Measurements from ENCODE around the gene CUEDC1. TPM values are rescaled to one million over a fixed set of nuclear protein-coding genes. Genes with fewer than 3 reads are reported as not detected.

CUEDC1 gene
- total RNA-seq, 1 donor from 2014 or later = 14.5 TPM

GRCh38 chr17:57886020-57886419 is 69.2 kb downstream of the CUEDC1 start:
- TF ChIP-seq CTCF (conservative IDR thresholded peaks at IDR 0.05; ENCODE audit: low read depth, low read length) = no peak
- no peak for DNase-seq (ENCODE audit: low read depth)

GRCh38 chr17:57885148-57885915 is 69.9 kb downstream of the CUEDC1 start:
- TF ChIP-seq CTCF (conservative IDR thresholded peaks at IDR 0.05; ENCODE audit: low read depth, low read length) = no peak
- no peak for DNase-seq (ENCODE audit: low read depth)
- no peak overlapping the region for H3K4me3 ChIP-seq (ENCODE audit: low read depth, low read length)

More at GRCh38 chr17:57886020-57886419, 69.2 kb downstream of the CUEDC1 start:
- H3K4me3 ChIP-seq (ENCODE audit: low read depth, low read length) = no peak overlapping the region

DNA sequence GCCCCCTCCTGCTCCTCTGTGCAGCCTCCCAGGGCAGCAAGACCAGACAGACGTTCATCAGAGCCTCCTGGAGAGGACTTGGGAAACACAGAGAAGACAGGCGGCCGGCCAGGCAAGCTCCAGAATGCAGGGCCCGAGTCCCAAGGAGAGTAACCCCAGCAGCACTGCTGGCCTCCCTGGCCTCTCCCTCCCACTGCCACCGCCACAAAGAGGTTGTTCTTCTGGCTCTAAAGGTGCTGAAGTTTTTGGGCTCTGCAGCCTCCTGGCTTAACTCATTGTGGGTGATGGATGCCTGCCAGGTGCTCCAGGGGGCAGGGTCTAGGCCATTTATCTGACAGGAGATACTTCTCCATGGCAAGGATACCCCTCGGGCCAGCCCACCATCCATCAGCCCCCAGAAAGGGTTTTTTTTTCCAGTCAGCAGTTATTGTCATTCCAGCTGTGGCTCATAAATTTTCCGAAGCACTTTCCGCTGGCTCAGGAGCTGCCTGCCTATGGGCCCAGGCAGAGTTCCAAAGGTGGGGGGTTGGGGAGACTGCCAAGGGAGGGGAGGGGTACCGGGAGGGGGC is 73.3 kb downstream of the CUEDC1 start:
- no peak for TF ChIP-seq CTCF (conservative IDR thresholded peaks at IDR 0.05; ENCODE audit: low read depth, low read length)
- DNase-seq (ENCODE audit: low read depth) = no peak
- no peak overlapping the region for H3K4me3 ChIP-seq (ENCODE audit: low read depth, low read length)

DNA sequence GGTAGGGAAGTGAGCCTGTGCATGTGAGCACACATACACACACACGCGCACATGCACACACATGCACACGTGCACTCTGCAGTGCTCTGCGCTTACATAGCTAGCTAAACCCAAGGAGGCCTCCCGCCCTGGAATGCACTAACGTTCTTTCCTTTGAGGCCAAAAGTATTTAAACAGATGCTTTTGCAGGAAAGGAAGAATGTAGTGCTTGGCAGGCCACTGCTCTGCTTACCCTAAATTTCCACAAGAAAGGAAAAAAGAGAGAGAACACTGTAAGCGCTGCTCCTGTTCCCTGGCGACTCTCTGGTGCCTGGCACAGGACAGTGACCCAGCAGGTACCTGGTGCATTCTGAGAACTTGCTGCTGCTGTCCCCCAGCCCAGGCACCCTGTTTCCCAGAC is 74.1 kb downstream of the CUEDC1 start:
- no peak for DNase-seq (ENCODE audit: low read depth)
- H3K4me3 ChIP-seq (ENCODE audit: low read depth, low read length) = no peak overlapping the region
- no peak for TF ChIP-seq CTCF (conservative IDR thresholded peaks at IDR 0.05; ENCODE audit: low read depth, low read length)

DNA sequence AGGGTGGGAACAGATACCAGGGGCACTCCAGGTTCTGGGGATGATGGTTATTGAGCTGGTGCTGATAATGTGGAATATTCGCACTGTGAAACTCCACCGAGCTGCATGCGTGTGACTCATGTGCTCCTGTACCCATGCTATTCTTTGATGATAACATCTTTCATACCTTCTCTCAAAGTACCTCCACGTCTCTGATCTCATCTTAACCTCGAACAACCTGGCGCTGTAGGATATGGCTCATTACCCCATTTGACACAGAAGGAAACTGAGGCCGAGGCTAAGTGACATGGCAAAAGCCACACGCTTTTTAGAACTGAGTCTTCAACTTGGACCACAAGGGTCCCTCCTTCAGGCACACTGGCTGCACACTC is 75.1 kb downstream of the CUEDC1 start:
- TF ChIP-seq CTCF (conservative IDR thresholded peaks at IDR 0.05; ENCODE audit: low read depth, low read length) = no peak
- no peak overlapping the region for H3K4me3 ChIP-seq (ENCODE audit: low read depth, low read length)
- no peak for DNase-seq (ENCODE audit: low read depth)

DNA sequence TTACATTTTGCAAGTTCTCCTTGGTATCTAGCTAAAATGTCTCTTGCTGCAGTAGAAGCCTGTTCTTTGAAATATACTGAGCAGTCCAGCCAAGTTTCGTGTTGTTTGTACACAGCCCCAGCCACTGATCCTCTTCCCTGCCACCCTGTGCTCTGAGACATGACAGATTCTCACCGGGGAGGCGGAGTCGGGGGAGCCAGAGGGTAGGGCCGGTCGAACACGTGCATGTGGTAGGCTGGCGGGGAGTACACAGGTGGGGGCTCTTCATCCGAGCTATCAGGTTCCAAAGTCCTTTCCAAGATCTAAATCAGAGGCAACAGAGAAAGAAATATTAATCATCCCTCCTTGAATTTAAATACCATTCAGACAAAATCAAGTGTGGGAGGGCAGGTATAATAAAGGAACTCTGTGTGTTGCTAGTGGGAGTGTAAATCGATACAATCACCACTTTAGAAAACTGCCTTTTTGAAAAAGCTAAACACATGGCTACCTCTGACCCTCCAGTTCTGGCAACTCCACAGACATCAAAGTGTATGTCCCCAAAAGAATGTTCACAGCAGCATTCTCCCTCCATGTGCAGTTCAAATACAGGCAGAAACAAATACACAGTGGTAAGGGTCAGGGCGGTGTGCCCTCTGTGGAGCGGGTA is 75.7 kb downstream of the CUEDC1 start:
- no peak for DNase-seq (ENCODE audit: low read depth)
- H3K4me3 ChIP-seq (ENCODE audit: low read depth, low read length) = no peak overlapping the region
- no peak for TF ChIP-seq CTCF (conservative IDR thresholded peaks at IDR 0.05; ENCODE audit: low read depth, low read length)
